ENCODE data around the gene GPR101.
"Not testable (repeated sequence)": the region's sequence is repeated elsewhere in the genome, so short reads cannot be mapped to it uniquely, and the experiment has no call there.

GPR101 gene

DNA sequence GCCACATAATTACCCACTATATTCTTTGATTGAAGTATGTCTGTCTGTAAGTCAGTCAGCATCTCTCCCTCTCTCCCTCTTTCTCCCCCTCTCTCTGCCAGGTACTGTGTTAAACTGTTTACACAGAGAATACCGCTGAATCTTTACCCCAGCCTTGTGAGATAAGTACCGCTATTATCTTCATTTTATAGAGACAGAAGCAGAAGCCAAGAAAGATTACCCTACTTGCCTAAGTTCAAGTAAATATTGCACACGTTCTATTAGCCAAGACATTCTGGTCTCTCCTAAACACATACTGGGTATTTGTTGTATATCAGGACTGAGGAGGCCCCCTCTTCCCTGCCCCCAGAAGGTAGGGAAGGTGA lies 695 bp upstream of the GPR101 start:
- Mint-ChIP-seq H3K27ac (no peak overlapping the region), H3K9me3 (no peaks in the 10 kb centered on the region), H3K4me3 (no peak overlapping the region), H3K27me3 (peaks cover 49% of the 10 kb centered on the region), H3K4me1 (peaks cover 5% of the 10 kb centered on the region), H3K36me3 (ENCODE audit: low read depth) (no peaks in the 10 kb centered on the region)
- no peak for ATAC-seq
- DNase-seq = no peak

DNA sequence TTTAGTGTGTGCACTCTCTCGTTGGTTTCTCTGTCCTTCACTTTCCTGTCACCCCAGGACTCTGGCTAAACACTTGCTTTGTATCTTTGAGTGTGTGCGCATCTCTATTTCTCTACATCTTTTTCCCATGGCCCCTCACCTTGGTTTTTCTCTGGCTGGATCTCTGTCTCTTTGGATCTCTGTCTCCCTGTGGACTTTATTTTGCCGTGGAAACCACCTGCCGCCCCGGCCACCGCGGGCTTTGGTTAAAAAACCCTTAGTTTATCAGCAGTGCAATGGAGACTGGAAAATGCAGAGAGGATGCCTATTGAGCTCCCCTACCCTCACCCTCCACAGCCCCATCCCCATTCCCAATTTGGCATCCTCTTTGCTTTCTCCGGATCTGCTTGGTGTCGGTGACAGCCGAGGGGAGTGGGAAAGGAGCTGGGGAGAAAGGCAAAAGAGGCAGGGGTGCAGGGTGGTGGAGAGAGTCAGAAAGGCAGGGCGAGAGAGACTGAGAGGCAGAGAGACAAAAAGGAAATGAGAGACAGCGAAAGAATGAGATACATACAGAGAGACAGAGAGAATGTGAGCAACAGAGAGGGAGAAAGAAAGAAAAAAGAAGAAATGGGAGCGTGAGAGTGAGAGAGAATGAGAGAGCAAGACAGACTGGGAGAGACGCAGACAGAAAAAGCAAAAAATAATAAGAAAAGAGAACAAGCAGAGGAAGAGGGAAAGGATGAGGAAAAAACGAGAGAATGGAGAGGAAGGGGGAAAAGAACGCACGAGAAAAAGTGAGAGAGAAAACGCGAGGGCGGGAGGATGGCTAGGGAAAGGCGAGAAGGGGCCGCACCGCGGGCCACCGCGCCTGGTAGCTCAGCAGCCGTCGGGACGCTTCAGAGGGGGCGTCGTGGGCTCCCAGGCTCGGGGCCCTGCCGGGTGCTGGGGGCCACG lies 688 bp downstream of the GPR101 start:
- H3K4me3 Mint-ChIP-seq = no peak overlapping the region
- ATAC-seq (no peak), DNase-seq (no peak)
- H3K9me3 Mint-ChIP-seq = no peaks in the 10 kb centered on the region
- H3K27ac Mint-ChIP-seq = no peak overlapping the region
- peaks cover 54% of the 10 kb centered on the region for H3K27me3 Mint-ChIP-seq
- H3K36me3 Mint-ChIP-seq (ENCODE audit: low read depth) = no peaks in the 10 kb centered on the region
- H3K4me1 Mint-ChIP-seq = peaks cover 5% of the 10 kb centered on the region

DNA sequence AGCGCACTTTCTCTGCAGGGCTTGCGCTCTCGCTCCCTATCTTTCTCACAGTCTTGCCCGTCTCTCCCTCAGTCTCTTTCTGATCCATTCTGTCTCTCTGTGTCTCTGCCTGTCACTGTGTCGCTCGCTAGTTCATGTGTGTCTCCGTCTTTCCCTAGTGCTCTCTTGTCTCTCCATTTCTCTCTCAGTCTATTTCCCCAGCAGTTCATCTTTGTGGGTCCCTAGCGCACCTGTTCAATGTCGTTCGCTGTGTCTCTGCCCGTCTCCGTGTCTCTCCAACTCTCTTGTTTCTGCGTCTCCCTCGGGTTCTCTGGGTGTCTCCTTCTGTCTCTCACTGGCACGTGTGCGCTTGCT lies 1.5 kb downstream of the GPR101 start:
- DNase-seq (no peak), ATAC-seq (no peak)
- Mint-ChIP-seq H3K27ac (no peak overlapping the region), H3K27me3 (peaks cover 51% of the 10 kb centered on the region), H3K4me3 (no peak overlapping the region), H3K9me3 (no peaks in the 10 kb centered on the region), H3K36me3 (ENCODE audit: low read depth) (no peaks in the 10 kb centered on the region), H3K4me1 (peaks cover 5% of the 10 kb centered on the region)

DNA sequence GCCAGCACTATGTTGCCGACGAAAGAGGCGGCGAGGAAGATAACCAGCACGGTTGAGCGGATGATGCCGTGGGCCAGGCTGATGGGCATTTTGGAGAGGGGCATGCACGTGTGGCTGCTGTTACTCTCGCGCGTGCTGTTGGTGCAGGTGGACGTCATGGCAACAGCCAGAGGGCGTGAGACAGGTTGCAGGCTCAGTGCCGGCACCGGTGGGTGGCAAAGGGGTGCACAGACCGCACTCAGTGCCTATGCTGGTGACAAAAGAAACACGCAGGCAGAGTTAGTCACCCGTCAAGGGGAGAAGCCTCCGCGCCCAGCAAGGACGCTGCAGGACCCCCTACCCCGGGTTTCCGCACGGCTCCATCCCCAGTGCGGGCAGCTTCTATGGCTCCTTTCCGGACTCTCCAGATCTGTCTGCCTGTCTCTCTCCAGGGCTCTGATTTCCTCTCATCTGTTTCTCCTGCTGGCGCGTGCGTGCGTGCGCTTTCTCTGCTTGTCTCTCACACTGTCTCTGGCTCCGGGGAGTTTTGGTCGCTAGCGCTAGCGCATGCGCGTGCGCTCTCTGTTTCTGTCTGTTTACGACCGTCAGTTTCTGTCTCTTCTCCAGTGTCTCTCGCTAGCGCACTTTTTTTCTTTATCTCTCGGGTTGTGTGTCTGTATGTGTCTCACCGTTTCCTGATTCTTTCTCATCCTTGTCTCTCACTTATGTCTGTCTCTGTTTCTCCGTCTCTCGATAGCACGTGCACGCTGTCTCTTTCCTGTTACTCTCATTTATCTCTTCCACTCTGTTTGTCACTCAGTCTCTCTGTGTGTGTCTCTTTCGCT lies 2.1 kb downstream of the GPR101 start:
- H3K9me3 Mint-ChIP-seq = no peaks in the 10 kb centered on the region
- no peaks in the 10 kb centered on the region for H3K36me3 Mint-ChIP-seq (ENCODE audit: low read depth)
- H3K4me3 Mint-ChIP-seq = no peak overlapping the region
- DNase-seq (peak; percentile 25), ATAC-seq (peak; percentile 69)
- H3K4me1 Mint-ChIP-seq = peaks cover 5% of the 10 kb centered on the region
- H3K27me3 Mint-ChIP-seq = peaks cover 49% of the 10 kb centered on the region
- no peak overlapping the region for H3K27ac Mint-ChIP-seq

DNA sequence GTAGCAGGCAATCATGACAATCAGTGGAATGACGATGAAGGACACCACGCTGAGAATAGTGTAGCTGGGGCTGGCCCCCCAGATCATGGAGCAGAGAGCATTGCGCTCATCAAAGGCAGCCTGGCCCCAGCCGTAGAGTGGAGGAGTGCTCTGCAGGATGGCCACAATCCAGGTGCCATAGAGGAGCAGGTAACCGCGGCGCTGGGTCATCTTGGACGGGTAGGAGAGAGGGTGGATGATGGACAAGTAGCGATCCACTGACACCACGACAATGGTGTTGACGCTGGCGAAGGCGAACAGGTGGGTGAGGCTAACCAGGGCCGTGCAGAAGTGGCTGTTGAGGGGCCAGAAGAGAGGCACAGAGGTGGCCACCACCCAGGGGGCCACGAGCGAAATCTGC lies 2.8 kb downstream of the GPR101 start:
- Mint-ChIP-seq H3K4me3 (no peak overlapping the region), H3K9me3 (no peaks in the 10 kb centered on the region), H3K27ac (no peak overlapping the region)

DNA sequence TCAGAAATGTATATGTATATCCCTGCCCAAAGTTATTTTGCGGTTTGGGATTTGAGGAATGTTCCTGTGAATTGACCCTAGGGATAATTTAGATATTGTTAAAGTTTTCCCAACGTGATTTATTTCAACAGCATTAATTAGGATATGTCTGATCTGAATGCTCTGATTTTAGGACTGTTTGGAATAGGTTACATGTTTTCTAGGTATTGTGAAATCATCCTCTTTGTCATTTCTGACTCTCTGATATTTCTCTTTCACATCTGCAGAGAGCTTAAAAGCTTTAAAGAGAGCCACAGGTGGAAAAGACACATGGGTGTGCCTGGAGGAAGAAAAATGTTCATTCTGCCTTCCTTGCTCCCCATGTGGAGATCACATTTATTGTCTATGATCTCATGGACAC lies 5.1 kb downstream of the GPR101 start:
- H3K9me3 Mint-ChIP-seq = no peaks in the 10 kb centered on the region
- no peak for DNase-seq
- no peaks in the 10 kb centered on the region for H3K36me3 Mint-ChIP-seq (ENCODE audit: low read depth)
- peaks cover 31% of the 10 kb centered on the region for H3K27me3 Mint-ChIP-seq
- H3K4me1 Mint-ChIP-seq = peaks cover 5% of the 10 kb centered on the region
- H3K4me3 Mint-ChIP-seq = no peak overlapping the region
- H3K27ac Mint-ChIP-seq = no peak overlapping the region
- ATAC-seq = no peak

More for the DNA sequence above, 2.8 kb downstream of the GPR101 start:
- Mint-ChIP-seq H3K4me1 (peaks cover 5% of the 10 kb centered on the region), H3K36me3 (ENCODE audit: low read depth) (no peaks in the 10 kb centered on the region), H3K27me3 (peaks cover 49% of the 10 kb centered on the region)
- DNase-seq (no peak), ATAC-seq (no peak)

DNA sequence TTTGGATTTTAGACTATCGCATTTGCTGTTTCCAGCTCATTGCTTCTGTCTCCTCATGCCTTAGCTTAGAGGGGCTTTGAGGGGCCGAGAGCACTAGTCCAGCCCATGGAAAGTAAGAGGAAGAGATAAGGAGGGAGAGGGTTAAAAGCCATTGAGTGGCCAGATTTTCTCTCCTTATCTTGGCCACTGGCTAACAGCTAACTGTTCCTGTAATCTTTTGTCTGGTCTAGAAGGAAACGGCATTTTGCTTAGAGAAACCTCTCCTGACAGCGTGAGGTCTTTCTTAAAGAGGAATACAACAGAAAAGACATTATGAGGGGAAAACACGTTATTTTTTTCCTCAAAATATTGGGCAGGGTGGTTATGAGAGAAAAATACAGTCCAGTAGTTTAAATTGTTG lies 7.9 kb downstream of the GPR101 start:
- Mint-ChIP-seq H3K9me3 (no peaks in the 10 kb centered on the region), H3K4me1 (peaks cover under 1% of the 10 kb centered on the region), H3K27ac (no peak overlapping the region), H3K27me3 (peaks cover 25% of the 10 kb centered on the region), H3K4me3 (no peak overlapping the region), H3K36me3 (ENCODE audit: low read depth) (no peaks in the 10 kb centered on the region)
- DNase-seq (no peak), ATAC-seq (no peak)

DNA sequence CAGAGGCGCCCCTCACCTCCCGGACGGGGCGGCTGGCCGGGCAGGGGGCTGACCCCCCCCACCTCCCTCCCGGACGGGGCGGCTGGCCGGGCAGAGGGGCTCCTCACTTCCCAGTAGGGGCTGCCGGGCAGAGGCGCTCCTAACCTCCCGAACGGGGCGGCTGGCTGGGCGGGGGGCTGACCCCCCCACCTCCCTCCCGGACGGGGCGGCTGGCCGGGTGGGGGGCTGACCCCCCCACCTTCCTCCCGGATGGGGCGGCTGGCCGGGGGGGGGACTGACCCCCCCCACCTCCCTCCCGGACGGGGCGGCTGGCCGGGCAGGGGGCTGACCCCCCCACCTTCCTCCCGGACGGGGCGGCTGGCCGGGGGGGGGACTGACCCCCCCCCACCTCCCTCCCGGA lies 33.6 kb downstream of the GPR101 start:
- peaks cover 11% of the 10 kb centered on the region for H3K9me3 Mint-ChIP-seq
- not testable (repeated sequence) for H3K4me3 Mint-ChIP-seq; H3K4me1 Mint-ChIP-seq; ATAC-seq; H3K36me3 Mint-ChIP-seq (ENCODE audit: low read depth); DNase-seq; H3K27ac Mint-ChIP-seq; H3K27me3 Mint-ChIP-seq

DNA sequence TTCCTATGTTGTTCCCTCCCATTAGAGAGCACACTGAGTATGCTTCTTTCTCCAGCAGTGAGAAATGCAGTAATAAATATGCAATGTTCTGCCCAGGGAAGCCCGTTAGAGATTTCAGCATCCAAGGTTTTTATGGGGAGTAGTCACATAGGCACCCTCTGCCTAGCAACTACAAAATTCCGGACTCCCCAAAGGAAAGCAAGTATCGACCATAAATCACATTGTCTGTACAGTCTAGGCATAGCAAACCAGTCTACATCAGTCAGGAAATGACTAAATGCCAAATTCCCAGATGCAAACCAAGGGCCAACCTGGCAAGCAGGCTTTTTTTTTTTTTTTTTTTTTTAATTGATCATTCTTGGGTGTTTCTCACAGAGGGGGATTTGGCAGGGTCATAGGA lies 34.8 kb downstream of the GPR101 start:
- H3K27me3 Mint-ChIP-seq = no peaks in the 10 kb centered on the region

More for the DNA sequence above, 34.8 kb downstream of the GPR101 start:
- ATAC-seq = no peak
- H3K36me3 Mint-ChIP-seq (ENCODE audit: low read depth) = no peaks in the 10 kb centered on the region
- peaks cover 3% of the 10 kb centered on the region for H3K9me3 Mint-ChIP-seq
- no peaks in the 10 kb centered on the region for H3K4me1 Mint-ChIP-seq
- DNase-seq = no peak
- H3K27ac Mint-ChIP-seq = no peak overlapping the region
- H3K4me3 Mint-ChIP-seq = no peak overlapping the region

Data from activated naive CD8-positive, alpha-beta T cell treated with anti-CD3 and anti-CD28 coated beads, Interleukin-2, amount 50 U/mL, for 24 hours (primary cell).